Stomach (tissue), 9 donors: ENCODE results near the gene ARHGEF2. TPM values are rescaled to one million over a fixed set of nuclear protein-coding genes. Genes with fewer than 3 reads are reported as not detected.
A peak's percentile ranks its signal among the peaks of the same experiment; 100 is the strongest.
"Not testable (repeated sequence)": the region's sequence is repeated elsewhere in the genome, so short reads cannot be mapped to it uniquely, and the experiment has no call there.

Experiments used
- DNase-seq, 2 donors: peaks; one replicate each; pipeline versions ENCODE4 v3.0.0 to v3.0.0-alpha.2; 2013 to 2019
- H3K27ac ChIP-seq, 5 donors: fragments of 200-600 bp in 4 of 5; sonication (generic) in 4 of 5; one replicate each; pipeline ENCODE4 v1.5.1; 2013 to 2019; ENCODE audit warnings: mild to moderate bottlenecking in 1 of 5, moderate library complexity in 1 of 5
- H3K27me3 ChIP-seq, 3 donors: fragments of 200-600 bp; sonication (generic); one replicate each; pipeline ENCODE4 v1.5.1; 2017 to 2019; ENCODE audit warnings: mixed run types in 1 of 3
- H3K36me3 ChIP-seq, 4 donors: fragments of 200-600 bp; sonication (generic); 1 replicate in 3 of 4; 2 replicates in 1 of 4; pipeline ENCODE4 v1.5.1; 2016 to 2019
- H3K4me1 ChIP-seq, 4 donors: fragments of 200-600 bp; sonication (generic); one replicate each; pipeline ENCODE4 v1.5.1; 2016 to 2019
- H3K4me3 ChIP-seq, 4 donors: fragments of 200-600 bp; sonication (generic) in 3 of 4; one replicate each; pipeline ENCODE4 v1.5.1; 2016 to 2019; ENCODE audit warnings: mild to moderate bottlenecking in 1 of 4
- H3K9me3 ChIP-seq, 4 donors: fragments of 200-600 bp; sonication (generic); one replicate each; pipeline ENCODE4 v1.5.1; 2016 to 2019
- CTCF ChIP-seq, 7 experiments: fragments of 450-650 bp in 4 of 7; fragments of 200-600 bp in 3 of 7; sonication (generic) in 3 of 7; IDR thresholded peaks; one replicate each; pipeline ENCODE4 v1.5.1; 2016 to 2019; ENCODE audit warnings: antibody characterized with exemption in 7 of 7, control low read depth in 2 of 7, mild to moderate bottlenecking in 1 of 7
- EP300 ChIP-seq: sonication (generic); formaldehyde crosslinking; IDR thresholded peaks from one replicate; pipeline ENCODE4 v1.6.1; 2017; ENCODE audit warnings: antibody characterized with exemption
- POLR2A ChIP-seq, 4 donors: fragments of 450-650 bp; IDR thresholded peaks; one replicate each; pipeline ENCODE4 v1.6.1; 2016; ENCODE audit warnings: antibody characterized with exemption in 4 of 4, control low read depth in 2 of 4, mild to moderate bottlenecking in 1 of 4, moderate library complexity in 1 of 4
- POLR2AphosphoS5 ChIP-seq, 3 donors: sonication (generic); formaldehyde crosslinking; IDR thresholded peaks; one replicate each; pipeline ENCODE4 v1.6.1; 2016; ENCODE audit warnings: antibody characterized with exemption in 3 of 3
- WGBS, 5 donors: extraction: QIAGEN DNeasy Blood & Tissue Kit in 3 of 5; methylation state at CpG; one replicate each; pipeline versions ENCODE4 v1.1.5 to v1.1.7; 2013 to 2018; 5-methylcytosine and 5-hydroxymethylcytosine counted together
- intact Hi-C: fragments of 100-400 bp; cut with DNase I; formaldehyde crosslinking; loops from one replicate; pipeline ENCODE4 v1.15.1; 2023; ENCODE audit warnings: low total_unique reads
- polyA plus RNA-seq, 3 donors: library from polyadenylated mRNA; stranded (reverse); fragments of 200-250 nt; gene quantifications; one replicate each; pipeline ENCODE4 v1.2.3, GENCODE V29; 2013
- total RNA-seq, 5 donors: library from RNA; depleted of rRNA; stranded (reverse); fragments of >200 nt; gene quantifications; one replicate each; pipeline versions ENCODE4 v1.1.0 to v1.2.3, GENCODE V29; 2014 to 2016
- donor health status: healthy with polysubstance abuse.
- donor health status: Bipolar disorder and iron deficiency.
- donor health status: healthy.

ARHGEF2 gene
- total and polyA plus RNA-seq, 8 donors, result 20.4 to 376 (median 66.5) TPM

DNA sequence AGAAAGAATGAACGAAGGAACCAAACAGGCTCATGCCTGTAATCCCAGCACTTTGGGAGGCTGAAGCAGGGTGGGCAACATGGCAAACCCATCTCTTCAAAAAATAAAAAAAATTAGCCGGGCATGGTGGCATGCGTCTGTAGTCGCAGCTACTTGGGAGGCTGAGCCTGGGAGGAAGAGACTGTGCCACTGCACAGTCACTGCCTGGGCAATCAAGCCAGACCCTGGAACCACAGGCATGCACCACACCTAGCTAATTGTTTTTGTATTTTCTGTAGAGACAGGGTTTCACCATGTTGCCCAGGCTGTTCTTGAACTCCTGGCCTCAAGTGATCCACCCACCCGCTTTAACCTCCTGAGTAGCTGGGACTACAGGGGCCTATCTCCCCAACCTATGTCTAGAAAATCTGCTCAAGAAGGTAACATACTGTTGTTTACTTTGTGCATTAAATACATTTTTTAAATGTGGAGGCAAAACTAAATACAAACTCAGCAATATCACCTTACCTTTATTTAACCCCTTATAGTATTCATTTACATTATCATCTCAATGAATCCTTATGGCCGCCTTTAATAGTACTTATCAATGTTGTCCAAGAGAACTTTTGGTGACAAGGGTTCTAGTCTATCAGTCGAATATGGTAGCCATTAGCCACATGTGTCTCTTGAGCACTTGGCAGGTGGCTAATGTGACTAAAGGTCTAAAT lies 46.9 kb downstream of the ARHGEF2 start:
- DNase-seq, result no peak
- Histone ChIP-seq H3K27me3 (no peaks in the 10 kb centered on the region), H3K4me3 (peak overlapping the region; percentile 14 to 84 (median 52)), H3K27ac (peak overlapping the region; percentile 57 to 97 (median 94)), H3K4me1 (peaks cover 44 to 68% (median 60%) of the 10 kb centered on the region in 4 donors), H3K36me3 (peaks cover 38 to 69% (median 67%) of the 10 kb centered on the region in 4 donors), H3K9me3 (no peaks in the 10 kb centered on the region)
- intact Hi-C loops, result no loop called here
- TF ChIP-seq POLR2A (IDR thresholded peaks at IDR 0.05) (peak in 1 of 4 donors; percentile 11), POLR2AphosphoS5 (IDR thresholded peaks at IDR 0.05) (peak in 2 of 3 donors; percentile 34 to 50), CTCF (IDR thresholded peaks at IDR 0.05) (no peak)
- WGBS, 5 donors, result 29 to 50% (median 33%) methylated on average over 7 of the region's 7 CpGs

DNA sequence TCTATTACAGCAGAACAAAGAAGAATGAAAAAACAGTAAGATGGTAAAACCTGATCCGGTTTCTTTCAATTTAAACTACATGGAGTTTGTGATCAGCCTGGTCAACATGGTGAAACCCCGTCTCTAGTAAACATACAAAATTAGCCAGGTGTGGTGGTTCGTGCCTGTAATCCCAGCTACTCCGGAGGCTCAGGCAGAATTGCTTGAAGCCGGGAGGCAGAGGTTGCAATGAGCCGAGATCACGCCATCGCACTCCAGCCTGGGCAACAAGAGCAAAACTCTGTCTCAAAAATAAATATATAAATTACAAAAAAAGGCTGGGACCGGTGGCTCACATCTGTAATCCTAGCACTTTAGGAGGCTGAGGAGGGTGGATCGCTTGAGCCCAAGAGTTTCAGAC lies 47.6 kb downstream of the ARHGEF2 start:
- DNase-seq, intact Hi-C loops, H3K9me3 ChIP-seq, H3K27me3 ChIP-seq: not testable (repeated sequence)
- Histone ChIP-seq H3K27ac (peak overlapping the region; percentile 57 to 97 (median 94)), H3K4me1 (peaks cover 44 to 68% (median 60%) of the 10 kb centered on the region in 4 donors), H3K4me3 (peak overlapping the region; percentile 14 to 84 (median 52)), H3K36me3 (peaks cover 46 to 77% (median 74%) of the 10 kb centered on the region in 4 donors)
- WGBS, 5 donors, result 25 to 53% (median 39%) methylated on average over 10 of the region's 10 CpGs

DNA sequence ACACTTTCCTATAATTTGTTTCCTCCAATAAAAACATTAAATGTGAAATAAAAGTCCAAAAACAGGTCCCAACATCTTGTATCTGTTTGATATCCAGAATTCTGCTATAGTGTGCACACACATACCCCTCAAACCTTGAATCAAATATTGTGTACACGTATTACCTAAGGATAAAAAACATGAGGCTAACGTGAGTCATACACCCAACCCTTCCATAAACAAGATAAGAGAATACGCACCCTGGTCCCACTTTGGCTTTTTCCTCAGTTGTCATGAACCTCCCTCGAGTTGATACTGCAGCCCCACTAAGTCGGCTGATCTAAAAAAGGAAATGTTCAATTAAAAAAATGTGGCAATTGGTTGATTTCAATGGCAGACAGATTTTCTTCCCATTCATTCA lies 49.3 kb downstream of the ARHGEF2 start:
- Histone ChIP-seq H3K36me3 (peaks cover 63 to 94% (median 91%) of the 10 kb centered on the region in 4 donors), H3K27ac (peak overlapping the region in 3 of 5 donors; percentile 57 to 96 (median 94)), H3K27me3 (no peaks in the 10 kb centered on the region), H3K4me1 (peaks cover 44 to 69% (median 56%) of the 10 kb centered on the region in 4 donors), H3K4me3 (peak overlapping the region in 1 of 4 donors; percentile 6), H3K9me3 (no peaks in the 10 kb centered on the region)
- DNase-seq, result no peak
- WGBS, 5 donors, result 24 to 50% (median 36%) methylated on average over 5 of the region's 5 CpGs
- intact Hi-C loops, result no loop called here
- TF ChIP-seq POLR2A (IDR thresholded peaks at IDR 0.05), result no peak
- TF ChIP-seq CTCF (IDR thresholded peaks at IDR 0.05), result no peak
- no peak for TF ChIP-seq POLR2AphosphoS5 (IDR thresholded peaks at IDR 0.05)
- no peak for TF ChIP-seq EP300

GRCh38 chr1:155925506-155925905 lies 52.8 kb downstream of the ARHGEF2 start:
- peak overlapping the region in 1 of 5 donors; percentile 22 for H3K27ac ChIP-seq
- WGBS, 5 donors, result 80 to 96% (median 90%) methylated on average over 2 of the region's 2 CpGs
- H3K36me3 ChIP-seq, result peaks cover 86 to 100% (median 100%) of the 10 kb centered on the region in 4 donors
- H3K4me1 ChIP-seq, result peaks cover 13 to 64% (median 43%) of the 10 kb centered on the region in 4 donors
- DNase-seq, result no peak
- no peaks in the 10 kb centered on the region for H3K9me3 ChIP-seq
- no peaks in the 10 kb centered on the region for H3K27me3 ChIP-seq
- TF ChIP-seq POLR2A (IDR thresholded peaks at IDR 0.05), result no peak
- no peak for TF ChIP-seq EP300
- TF ChIP-seq POLR2AphosphoS5 (IDR thresholded peaks at IDR 0.05), result no peak
- TF ChIP-seq CTCF (IDR thresholded peaks at IDR 0.05), result no peak
- intact Hi-C loops, result no loop called here
- no peak overlapping the region for H3K4me3 ChIP-seq

DNA sequence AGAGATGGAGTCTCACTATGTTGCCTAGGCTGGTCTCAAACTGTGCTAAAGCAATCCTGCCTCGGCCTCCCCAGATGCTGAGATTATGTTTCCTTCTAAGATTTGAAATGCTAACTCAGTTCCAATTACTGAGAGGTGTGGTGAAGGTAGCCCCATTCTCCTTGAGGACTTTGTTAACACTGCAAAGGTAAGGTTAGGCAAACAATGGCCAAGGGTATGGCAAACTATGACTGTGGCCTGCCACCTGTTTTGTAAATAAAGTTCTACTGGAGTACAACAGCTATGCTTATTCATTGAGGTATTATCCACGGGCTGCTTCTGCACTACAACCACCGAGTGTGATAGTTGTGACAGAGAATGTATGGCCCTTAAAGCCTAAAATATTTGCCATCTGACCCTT lies 57.6 kb downstream of the ARHGEF2 start:
- TF ChIP-seq CTCF (IDR thresholded peaks at IDR 0.05) (no peak), POLR2A (IDR thresholded peaks at IDR 0.05) (no peak), EP300 (no peak), POLR2AphosphoS5 (IDR thresholded peaks at IDR 0.05) (peak in 2 of 3 donors; percentile 31 to 83)
- peaks cover 93 to 100% (median 100%) of the 10 kb centered on the region in 4 donors for H3K36me3 ChIP-seq
- no peaks in the 10 kb centered on the region for H3K9me3 ChIP-seq
- no peaks in the 10 kb centered on the region for H3K27me3 ChIP-seq
- intact Hi-C loops, result no loop called here
- H3K4me3 ChIP-seq, result peak overlapping the region in 1 of 4 donors; percentile 0
- WGBS, 5 donors, result 22 to 76% (median 39%) methylated on average over 3 of the region's 3 CpGs
- peak overlapping the region; percentile 42 to 74 (median 62) for H3K27ac ChIP-seq
- peaks cover 0 to 53% (median 33%) of the 10 kb centered on the region in 4 donors for H3K4me1 ChIP-seq
- peak in 1 of 2 donors; percentile 41 for DNase-seq
